NCI-H1694 (cell line): Measurements from ENCODE around the gene ELOVL5.

Source experiments
- DNase-seq: peaks from one replicate; lab custom pipeline; 2025; lab: John Stamatoyannopoulos, UW

Gene ELOVL5

DNA sequence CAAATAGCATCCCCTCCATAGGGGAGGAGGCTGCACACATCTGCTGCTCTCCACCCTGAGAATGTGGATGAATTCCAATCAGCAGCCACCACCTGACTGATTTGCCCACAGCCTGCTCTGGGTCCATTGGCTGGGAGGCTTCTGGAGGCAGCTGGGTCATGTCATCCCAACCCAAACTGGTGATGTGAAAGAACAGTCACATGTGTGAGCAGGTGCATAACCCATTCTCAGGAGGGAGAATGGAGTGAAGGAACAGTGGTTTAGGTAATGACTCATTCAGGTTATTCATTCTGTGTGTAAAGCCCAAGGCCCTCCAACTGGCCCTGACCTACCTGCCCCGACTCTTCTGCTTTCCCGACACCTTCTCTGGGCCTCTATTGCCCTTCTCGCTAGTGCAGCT lies 109.2 kb downstream of the ELOVL5 start:
- no peak for DNase-seq

DNA sequence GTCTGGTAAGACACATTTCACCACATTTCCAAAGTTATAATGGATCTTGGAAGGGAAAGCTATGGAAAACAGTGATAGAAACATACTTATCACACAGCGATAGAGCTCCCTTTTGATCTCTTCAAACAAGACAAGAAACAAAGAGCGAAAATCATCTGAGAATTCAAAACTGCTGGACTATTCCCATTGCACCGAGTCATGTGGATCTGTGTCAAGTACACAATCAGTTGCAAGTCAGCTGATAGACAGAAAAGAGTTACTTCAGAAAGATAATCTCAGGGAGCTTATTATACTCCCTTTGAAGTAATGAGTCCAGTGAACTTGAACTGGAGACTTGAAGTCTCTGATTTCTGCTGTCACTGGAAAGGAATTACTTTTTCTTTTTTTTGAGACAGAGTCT lies 110.4 kb downstream of the ELOVL5 start:
- no peak for DNase-seq

DNA sequence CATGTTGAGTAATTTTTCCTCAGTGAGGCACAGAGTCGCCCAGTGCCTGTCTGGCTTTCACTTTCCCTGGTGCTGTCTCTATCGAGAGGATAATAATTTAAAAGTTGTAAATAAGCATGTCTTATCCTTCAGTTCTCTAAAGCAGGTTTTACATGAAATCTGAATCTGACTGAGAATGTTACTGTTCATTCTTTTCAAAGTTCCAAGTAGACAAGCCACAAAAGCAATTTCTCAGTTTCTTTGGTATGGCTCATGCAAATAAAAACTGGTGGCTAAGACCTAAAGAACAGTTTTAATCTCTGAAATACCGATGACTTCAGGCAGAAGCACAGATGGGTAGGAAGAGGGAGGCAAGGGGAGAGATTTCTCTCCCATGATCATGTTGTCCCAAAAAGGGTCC lies 112.5 kb downstream of the ELOVL5 start:
- no peak for DNase-seq

DNA sequence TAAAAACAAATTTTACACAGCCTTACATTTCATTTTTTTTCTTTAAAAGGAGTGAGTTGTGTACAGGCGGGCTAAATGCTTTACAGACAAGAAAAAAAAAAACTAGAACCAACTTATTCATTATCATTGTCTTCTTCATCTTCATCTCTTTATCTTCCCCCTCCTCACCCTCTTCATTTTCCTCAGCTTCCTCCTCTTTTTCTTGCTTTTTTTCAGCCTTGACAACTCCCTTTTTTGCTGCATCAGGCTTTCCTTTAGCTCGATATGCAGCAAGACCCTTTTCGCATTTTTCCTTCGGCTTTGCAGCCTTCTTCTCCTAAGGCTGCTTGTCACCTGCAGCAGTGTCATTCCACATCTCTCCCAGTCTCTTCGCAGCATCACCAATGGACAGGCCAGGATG lies 113.2 kb downstream of the ELOVL5 start:
- no peak for DNase-seq

DNA sequence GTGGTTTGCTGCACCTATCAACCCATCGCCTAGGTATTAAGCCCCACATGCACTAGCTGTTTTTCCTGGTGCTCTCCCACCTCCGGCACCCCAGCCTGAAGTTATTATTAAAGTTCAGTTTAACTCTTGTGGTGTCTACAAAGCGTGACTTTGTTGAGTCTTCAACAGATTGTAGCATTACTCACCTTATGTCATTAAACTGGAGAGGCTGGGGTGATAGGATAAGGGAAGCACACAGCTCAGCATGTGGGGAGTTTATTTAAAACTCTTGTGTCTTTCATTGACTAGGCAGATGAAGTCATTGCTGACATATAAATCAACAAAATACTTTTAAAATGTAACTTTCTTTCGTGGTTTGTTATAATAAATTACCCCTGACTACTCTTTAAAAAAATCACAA lies 115.4 kb downstream of the ELOVL5 start:
- no peak for DNase-seq

DNA sequence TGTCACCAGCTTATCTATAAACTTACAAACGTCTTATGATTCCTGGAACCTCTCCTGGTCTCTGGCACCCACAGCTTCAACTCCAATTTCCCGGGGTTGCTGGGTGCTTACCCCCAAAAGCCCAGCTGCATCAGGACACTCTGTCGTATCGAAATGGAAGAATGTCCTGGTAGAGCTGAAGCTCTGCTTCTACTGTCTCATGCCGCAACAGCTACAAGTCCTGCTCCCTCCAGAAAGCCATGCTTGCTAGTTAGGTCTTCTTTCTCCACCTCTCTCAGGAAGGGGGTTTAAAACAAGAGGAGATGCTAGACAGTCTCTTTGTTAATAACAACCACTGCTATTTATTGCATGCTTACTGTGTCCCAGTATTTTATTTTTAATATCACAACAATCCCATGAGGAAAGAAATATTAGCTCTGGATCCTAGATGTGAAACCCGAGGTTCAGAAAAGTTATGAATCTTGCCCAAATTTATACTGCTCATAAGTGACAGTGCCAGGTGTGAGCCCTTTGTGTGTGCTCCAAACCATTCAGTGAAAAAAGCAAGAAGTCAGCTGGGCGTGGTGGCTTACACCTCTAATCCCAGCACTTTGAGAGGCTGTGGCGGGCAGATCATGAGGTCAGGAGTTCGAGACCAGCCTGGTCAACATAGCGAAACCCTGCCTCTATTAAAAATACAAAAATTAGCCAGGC lies 117.8 kb downstream of the ELOVL5 start:
- no peak for DNase-seq

DNA sequence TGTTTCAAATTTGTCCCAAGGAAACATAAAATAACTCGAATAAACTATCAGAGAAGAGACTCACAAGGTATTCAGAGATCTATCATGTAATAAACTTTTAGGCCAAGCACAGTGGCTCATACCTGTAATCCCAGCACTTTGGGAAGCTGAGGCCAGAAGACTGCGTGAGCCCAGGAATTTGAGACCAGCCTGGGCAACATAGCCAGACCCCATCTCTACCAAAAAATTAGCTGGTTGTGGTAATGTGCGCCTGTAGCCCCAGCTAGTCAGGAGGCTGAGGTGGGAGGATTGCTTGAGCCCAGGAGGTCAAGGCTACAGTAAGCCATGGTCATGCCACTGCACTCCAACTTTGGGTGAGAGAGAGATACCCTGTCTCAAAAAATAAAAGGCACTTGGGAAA lies 120.9 kb downstream of the ELOVL5 start:
- no peak for DNase-seq

DNA sequence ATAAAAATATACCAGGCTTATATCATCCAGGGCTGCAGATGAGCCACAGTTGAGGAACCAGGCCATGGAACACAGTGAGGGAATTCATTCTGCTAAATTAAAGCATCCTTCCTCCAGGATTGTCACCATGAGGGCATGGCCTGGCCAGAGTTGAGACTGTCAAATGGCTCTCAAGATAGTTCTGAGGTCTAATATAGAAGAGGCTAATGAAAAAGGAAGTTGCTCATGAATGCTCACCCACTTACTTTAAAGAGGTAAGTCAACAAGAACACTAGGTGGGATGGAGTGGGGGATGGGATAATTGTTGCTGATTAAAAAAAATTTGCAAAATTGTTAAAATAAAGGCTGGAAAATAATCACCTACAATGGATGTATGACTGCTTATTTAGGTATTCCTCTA lies 128.1 kb downstream of the ELOVL5 start:
- DNase-seq: no peak
